GM18505 (cell line): ENCODE data around the gene PCDH9.

Source experiments
- ATAC-seq: cut with Tn5 transposase; IDR thresholded peaks from one replicate; pipeline ENCODE4 v1.9.1; 2021; ENCODE audit not compliant: unreplicated experiment
- POLR2A ChIP-seq: IDR thresholded peaks from 4 replicates; pipeline ENCODE4 v1.6.1; 2011; ENCODE audit warnings: borderline replicate concordance; ENCODE audit not compliant: insufficient read depth, insufficient read length; ENCODE audit errors: extremely low read depth

The PCDH9 gene

GRCh38 chr13:67087527-67087926 lies 142.6 kb downstream of the PCDH9 start:
- TF ChIP-seq POLR2A: no peak
- no peak for ATAC-seq

GRCh38 chr13:67086260-67086659 lies 143.9 kb downstream of the PCDH9 start:
- ATAC-seq: no peak
- TF ChIP-seq POLR2A: no peak

GRCh38 chr13:67084066-67084465 lies 146.1 kb downstream of the PCDH9 start:
- TF ChIP-seq POLR2A: no peak
- ATAC-seq: no peak

GRCh38 chr13:67083519-67083918 lies 146.6 kb downstream of the PCDH9 start:
- no peak for TF ChIP-seq POLR2A
- ATAC-seq: no peak

- no peak for TF ChIP-seq POLR2A
- no peak for ATAC-seq
Measured at GRCh38 chr13:67080351-67080750, 149.8 kb downstream of the PCDH9 start.

- no peak for ATAC-seq
- no peak for TF ChIP-seq POLR2A
Measured at GRCh38 chr13:67078062-67078461, 152.1 kb downstream of the PCDH9 start.

- ATAC-seq: no peak
- no peak for TF ChIP-seq POLR2A
Measured at GRCh38 chr13:67077132-67077531, 153.0 kb downstream of the PCDH9 start.

- no peak for ATAC-seq
- no peak for TF ChIP-seq POLR2A
Measured at GRCh38 chr13:67076378-67076777, 153.8 kb downstream of the PCDH9 start.

- no peak for ATAC-seq
- TF ChIP-seq POLR2A: no peak
Measured at GRCh38 chr13:67075239-67075638, 154.9 kb downstream of the PCDH9 start.

- TF ChIP-seq POLR2A: no peak
- ATAC-seq: no peak
Measured at GRCh38 chr13:67071918-67072598, 158.1 kb downstream of the PCDH9 start.

- TF ChIP-seq POLR2A: no peak
- no peak for ATAC-seq
Measured at GRCh38 chr13:67070306-67070705, 159.8 kb downstream of the PCDH9 start.

GRCh38 chr13:67069117-67069767 lies 160.9 kb downstream of the PCDH9 start:
- no peak for ATAC-seq

GRCh38 chr13:67064920-67065319 lies 165.2 kb downstream of the PCDH9 start:
- ATAC-seq: no peak

More at GRCh38 chr13:67069117-67069767, 160.9 kb downstream of the PCDH9 start:
- TF ChIP-seq POLR2A: no peak

GRCh38 chr13:67063036-67063435 lies 167.1 kb downstream of the PCDH9 start:
- ATAC-seq: no peak
- no peak for TF ChIP-seq POLR2A

More at GRCh38 chr13:67064920-67065319, 165.2 kb downstream of the PCDH9 start:
- TF ChIP-seq POLR2A: no peak
